ENCODE data around the gene SP140.
"Not testable (repeated sequence)": the region's sequence is repeated elsewhere in the genome, so short reads cannot be mapped to it uniquely, and the experiment has no call there.

Gene SP140

GRCh38 chr2:230225486-230225885 lies at the start of gene SP140:
TSS of gene SP140 (plus strand) at chr2:230225736. CDS start at chr2:230225845, 109 bp downstream.
- no peak for DNase-seq

- no peak for DNase-seq
Observed at GRCh38 chr2:230176996-230177395, 48.5 kb upstream of the SP140 start.

- no peak for DNase-seq
Observed at GRCh38 chr2:230178546-230179485, 46.7 kb upstream of the SP140 start.

DNA sequence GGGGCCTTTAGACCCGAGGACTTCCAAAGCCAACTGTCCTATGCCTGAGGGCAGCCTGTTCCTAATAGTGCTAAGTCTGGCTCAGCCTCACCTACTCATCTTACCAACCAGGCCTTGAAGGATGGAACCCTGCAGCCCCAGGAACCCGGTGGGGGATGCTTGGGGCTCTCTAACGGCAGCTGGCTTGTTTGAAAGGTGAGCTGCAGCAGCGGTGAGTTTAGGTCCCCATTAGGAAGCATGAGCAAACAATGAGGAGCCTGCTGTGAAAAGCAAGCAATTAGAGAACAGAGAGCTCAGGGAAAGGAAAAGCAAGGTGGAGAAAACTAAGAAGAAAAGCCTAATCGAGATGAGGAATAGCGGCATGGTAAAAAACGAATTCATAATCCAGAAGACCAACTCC lies 45.6 kb upstream of the SP140 start:
- no peak for DNase-seq

GRCh38 chr2:230181195-230181594 lies 44.3 kb upstream of the SP140 start:
- no peak for DNase-seq

- DNase-seq: peak; percentile 27
Observed at GRCh38 chr2:230184727-230185578, 40.6 kb upstream of the SP140 start.

GRCh38 chr2:230202430-230203109 lies 23.0 kb upstream of the SP140 start:
- no peak for DNase-seq

DNA sequence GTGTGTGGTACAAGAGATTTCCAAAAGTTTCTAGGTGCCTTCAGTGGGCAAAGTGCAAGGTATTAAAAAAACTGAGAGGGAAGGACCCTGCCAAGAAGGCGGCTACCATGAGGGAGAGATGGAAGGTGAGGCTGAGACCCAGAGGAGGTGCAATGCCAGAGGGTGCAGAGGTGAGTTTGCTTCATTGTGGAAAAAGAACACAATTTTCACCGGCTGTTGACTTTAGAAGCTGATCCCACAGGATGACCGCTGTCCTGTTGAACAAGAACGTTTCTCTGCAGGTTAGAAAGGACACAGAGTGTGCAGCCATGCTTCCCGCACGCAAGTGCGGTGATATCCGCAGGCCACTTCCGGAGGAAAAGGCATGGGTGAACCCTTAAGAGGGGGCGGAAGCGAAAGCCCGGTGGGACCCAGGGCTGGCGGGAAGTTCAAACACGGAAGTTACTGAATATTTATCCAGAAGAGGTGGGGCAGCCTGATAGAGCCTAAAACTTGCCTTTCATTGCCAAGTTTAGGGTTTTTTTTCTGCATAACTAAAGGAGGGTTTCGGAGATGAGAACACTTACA lies 22.3 kb upstream of the SP140 start:
- DNase-seq: no peak

GRCh38 chr2:230205034-230205433 lies 20.5 kb upstream of the SP140 start:
- no peak for DNase-seq

- no peak for DNase-seq
Observed at GRCh38 chr2:230205721-230206120, 19.8 kb upstream of the SP140 start.

- no peak for DNase-seq
Observed at GRCh38 chr2:230208576-230208975, 17.0 kb upstream of the SP140 start.

DNA sequence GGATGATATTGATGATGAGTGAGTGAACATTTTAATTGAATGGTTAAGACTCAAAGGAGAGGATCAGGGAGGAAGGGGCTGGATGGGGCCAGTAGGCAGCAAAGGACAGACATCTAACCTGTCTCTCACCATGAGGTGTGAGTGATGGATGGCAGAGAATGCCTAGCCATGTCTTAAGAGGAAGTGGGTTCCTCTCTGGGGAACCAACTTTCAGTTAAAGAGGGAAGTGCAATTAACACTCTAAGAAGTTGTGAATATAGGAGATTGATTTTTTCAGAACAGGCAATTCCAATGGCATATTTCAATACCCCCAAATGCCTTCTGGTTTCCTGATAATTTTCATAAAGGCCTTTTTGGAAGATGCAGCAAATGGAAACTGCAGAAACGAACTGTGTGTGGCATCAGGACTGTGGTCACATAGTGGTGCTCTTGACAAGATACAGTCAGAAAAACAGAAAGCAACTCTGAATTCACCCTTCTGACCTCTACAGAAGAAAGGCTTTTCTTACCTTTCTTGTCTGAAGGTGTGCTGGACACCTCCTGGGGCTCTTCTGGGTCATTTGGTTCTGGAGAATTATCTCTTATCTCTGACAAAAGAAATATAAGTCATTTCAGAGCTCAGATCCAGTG lies 16.0 kb upstream of the SP140 start:
- DNase-seq: no peak

- DNase-seq: no peak
Observed at GRCh38 chr2:230216489-230216888, 9.0 kb upstream of the SP140 start.

DNA sequence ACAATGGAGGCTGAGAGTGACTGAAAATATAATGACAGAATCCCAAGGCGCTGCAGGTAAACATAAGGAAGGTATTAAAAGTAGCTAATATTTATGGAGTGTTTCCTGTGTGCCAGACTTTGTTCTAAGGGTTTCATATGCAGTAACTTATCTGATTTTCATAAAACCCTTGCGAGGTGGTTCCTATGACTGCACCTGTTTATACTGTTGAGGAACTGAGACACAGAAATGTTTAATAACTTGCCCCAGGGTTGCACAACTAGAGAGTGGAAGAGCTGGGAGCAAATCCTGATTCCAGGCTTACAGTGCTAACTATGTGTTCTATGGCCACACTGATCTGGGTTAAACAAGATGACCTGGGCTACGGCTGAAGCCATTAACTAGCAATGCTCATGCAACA lies 8.1 kb upstream of the SP140 start:
- DNase-seq: no peak

- no peak for DNase-seq
Observed at GRCh38 chr2:230218421-230218820, 7.1 kb upstream of the SP140 start.

DNA sequence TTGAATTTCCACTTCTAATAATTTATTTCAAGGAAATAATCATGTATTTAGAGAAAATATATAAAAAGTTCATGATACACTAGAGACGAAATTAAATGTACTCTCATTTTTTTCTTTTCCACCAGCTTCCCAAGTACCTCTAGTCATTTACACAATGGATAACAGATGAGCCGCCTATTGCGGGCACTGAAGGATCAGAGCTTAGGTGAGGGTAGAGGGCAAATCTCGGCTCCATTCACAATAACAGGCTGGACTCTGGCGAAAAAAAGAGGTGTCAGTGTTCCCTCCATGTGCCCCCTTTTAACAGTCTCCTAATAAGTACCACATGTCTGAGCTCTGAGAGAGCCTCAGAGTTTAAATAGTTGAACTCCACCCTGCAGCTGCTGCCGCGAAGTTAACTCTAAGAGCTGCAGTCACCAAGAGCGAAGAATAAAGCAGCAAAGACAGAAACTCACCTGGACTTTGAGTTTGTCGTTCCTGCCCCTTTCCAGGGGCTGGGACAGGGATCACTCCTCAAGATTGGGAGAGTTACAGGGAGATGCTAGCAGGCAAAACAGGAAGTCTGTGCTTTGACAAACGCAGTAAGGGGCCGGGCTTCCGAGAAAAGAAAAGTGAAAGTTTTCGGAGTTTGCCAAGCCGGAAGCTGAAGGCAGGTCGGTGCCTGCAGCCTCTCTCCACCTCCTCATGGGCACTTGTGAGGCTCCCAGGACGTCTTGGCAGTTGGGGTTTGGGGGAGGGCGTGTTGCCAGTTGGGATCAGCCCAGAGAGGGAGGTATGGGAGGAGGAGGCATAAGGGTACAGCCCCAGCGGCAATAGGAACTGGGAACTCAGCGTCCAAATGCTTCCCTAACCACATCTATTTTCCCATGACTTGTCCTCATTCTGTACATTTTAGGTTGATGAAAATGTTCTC lies 5.9 kb upstream of the SP140 start, which contains the start of gene SP110:
Gene SP110, minus strand, starts transcription at position 566 of the 913 bp plus-strand sequence. CDS start 3,057 bp downstream, outside the sequence.
- no peak for DNase-seq

DNA sequence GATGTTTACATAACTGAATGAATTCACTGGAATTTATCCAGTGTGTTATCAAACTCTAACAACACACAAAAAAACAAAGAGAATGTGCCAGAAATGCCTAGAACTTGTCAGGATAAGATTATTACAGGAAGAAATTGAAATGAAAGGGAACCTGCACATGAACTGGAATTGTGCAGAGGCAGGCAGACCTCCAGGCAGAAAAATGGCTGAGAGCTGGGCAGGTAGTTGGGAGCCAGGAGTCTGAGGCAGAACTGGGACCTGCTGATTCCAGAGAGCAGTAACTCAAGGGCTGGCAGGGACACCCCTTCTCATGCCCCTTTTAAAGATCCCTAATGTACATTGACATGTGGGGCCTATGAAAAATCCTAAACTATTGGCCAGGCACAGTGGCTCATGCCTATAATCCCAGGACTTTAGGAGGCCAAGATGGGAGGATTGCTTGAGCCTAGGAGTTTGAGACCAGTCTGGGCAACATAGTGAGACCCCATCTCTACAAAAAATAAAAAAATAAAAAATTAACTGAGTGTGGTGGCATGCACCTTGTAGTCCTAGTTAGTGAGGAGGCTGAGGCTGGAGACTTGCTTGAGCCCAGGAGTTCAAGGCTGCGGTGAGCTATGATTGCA lies 5.1 kb upstream of the SP140 start:
- DNase-seq: no peak

GRCh38 chr2:230221493-230221892 lies 4.0 kb upstream of the SP140 start:
- no peak for DNase-seq

- DNase-seq: not testable (repeated sequence)
Observed at GRCh38 chr2:230222829-230223228, 2.7 kb upstream of the SP140 start.

- no peak for DNase-seq
Observed at GRCh38 chr2:230224458-230224857, 1.1 kb upstream of the SP140 start.

Measured in NCI-H748 treated with DMSO at 0.1 percent for 48 hours (cell line).